HUES6 (cell line): ENCODE measurements around the gene CPLANE2.

Experiments used
- H3K27ac ChIP-seq: 2 replicates; pipeline ENCODE4 v1.7.0; 2013; ENCODE audit warnings: low read depth, mild to moderate bottlenecking, low read length, inconsistent platforms
- H3K27me3 ChIP-seq: 2 replicates; pipeline ENCODE4 v1.6.1; 2013; ENCODE audit warnings: low read length; ENCODE audit not compliant: control insufficient read depth, insufficient read depth
- H3K36me3 ChIP-seq: 2 replicates; pipeline ENCODE4 v1.6.1; 2013; ENCODE audit warnings: low read length; ENCODE audit not compliant: control insufficient read depth, insufficient read depth
- H3K4me1 ChIP-seq: 2 replicates; pipeline ENCODE4 v1.6.1; 2013; ENCODE audit warnings: low read length; ENCODE audit not compliant: control insufficient read depth, insufficient read depth
- H3K4me3 ChIP-seq: 2 replicates; pipeline ENCODE4 v1.5.1; 2013; ENCODE audit warnings: low read depth, low read length
- H3K9ac ChIP-seq: one replicate; pipeline ENCODE4 v1.6.1; 2013; ENCODE audit warnings: mild to moderate bottlenecking, low read length
- H3K9me3 ChIP-seq: 2 replicates; pipeline ENCODE4 v1.6.1; 2013; ENCODE audit warnings: low read depth, low read length; ENCODE audit not compliant: control insufficient read depth, insufficient read depth

Gene CPLANE2

DNA sequence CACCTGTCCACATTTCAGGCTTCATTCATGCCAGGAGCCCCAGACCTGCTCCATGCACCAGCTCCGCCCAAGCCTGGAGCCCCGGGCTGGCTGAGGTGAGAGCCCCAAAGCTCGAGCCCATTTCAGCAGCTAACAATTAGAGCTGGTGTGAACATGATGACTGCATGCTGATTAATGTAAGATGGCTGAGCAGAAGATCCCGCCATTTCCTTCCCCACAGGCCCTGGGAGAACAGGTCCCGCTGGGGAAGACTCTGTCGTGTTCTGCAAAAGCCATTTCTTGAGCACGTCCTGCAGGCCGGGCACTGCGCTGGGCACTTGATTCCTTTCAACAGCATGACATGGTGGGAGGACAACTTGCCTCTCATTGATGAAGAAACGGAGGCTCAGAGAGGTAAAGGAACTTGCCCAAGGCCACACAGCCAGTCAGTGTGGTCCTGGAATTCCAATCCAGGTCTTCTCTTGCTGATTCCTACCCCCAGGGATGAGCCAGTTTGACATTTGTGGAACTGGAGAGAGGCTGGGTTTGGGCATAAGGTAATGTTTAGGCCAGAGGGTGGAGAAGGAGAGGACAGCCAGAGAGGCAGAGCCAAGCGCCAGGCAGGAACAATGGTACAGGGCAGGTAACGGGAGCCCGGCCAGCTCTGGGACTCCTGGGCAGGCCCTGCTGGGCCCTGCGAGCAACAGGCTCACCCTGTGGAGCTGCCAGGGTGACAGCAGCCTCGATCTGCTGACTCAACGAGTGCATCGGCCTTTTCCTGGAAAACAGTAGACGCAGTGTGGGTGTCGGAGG, 53.0 kb downstream of the CPLANE2 start:
- H3K27ac ChIP-seq: no peak overlapping the region
- no peaks in the 10 kb centered on the region for H3K27me3 ChIP-seq
- no peak overlapping the region for H3K9ac ChIP-seq
- no peaks in the 10 kb centered on the region for H3K9me3 ChIP-seq
- H3K36me3 ChIP-seq: no peaks in the 10 kb centered on the region
- H3K4me3 ChIP-seq: no peak overlapping the region
- H3K4me1 ChIP-seq: peaks cover 12% of the 10 kb centered on the region

GRCh38 chr1:16183179-16183578, 53.8 kb downstream of the CPLANE2 start:
- H3K9ac ChIP-seq: no peak overlapping the region
- no peaks in the 10 kb centered on the region for H3K36me3 ChIP-seq
- no peak overlapping the region for H3K4me3 ChIP-seq
- H3K4me1 ChIP-seq: peaks cover 12% of the 10 kb centered on the region
- H3K9me3 ChIP-seq: no peaks in the 10 kb centered on the region
- H3K27ac ChIP-seq: no peak overlapping the region
- no peaks in the 10 kb centered on the region for H3K27me3 ChIP-seq

DNA sequence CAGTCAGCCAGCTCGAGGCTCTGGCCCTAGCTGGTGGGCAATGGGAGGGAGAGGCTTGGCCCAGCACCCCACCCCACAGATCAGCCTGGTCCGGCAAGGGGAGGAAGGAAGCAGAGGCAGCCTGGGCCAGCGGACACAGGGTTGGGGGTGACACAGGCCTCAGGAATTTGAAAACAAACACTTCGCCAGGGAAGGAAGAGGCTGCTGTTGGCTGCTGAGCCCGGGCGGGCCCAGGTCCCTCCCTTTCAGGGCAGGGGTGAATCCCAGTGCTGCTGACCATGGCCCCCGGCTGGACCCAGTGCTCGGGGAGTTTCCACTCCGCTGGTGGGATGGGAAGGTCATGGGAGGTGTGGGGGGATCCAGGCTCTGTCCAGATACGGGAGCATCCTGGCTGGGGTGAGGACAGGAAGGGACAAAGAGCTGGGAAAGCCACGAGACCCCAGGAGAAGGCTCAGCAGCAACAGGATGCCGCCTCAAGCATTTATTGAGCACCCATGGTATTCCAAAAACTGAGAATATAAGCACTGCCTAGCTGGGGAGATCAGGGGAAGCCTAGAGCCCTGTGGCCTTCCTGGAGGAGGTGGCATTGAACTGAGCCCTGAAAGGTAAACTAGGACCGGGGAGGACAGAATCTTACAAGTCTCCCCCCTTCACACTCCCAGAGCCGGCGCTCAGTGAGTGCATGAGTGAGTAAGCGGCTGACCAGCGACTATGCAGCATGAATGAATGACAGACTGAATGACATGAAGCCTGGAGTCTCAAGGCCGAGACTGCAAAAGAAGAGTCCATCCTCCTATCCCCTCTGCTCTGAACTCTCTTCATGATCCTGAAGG, 54.9 kb downstream of the CPLANE2 start:
- Histone ChIP-seq H3K27ac (peak overlapping the region; percentile 83), H3K4me1 (peaks cover 12% of the 10 kb centered on the region)

More for the DNA sequence above, 54.9 kb downstream of the CPLANE2 start:
- no peaks in the 10 kb centered on the region for H3K36me3 ChIP-seq
- H3K4me3 ChIP-seq: no peak overlapping the region
- H3K9me3 ChIP-seq: no peaks in the 10 kb centered on the region
- peak overlapping the region; percentile 64 for H3K9ac ChIP-seq
- H3K27me3 ChIP-seq: no peaks in the 10 kb centered on the region
